Activated naive CD8-positive, alpha-beta T cell treated with anti-CD3 and anti-CD28 coated beads for 36 hours (primary cell): ENCODE measurements around the gene DNHD1. TPM values are rescaled to one million over a fixed set of nuclear protein-coding genes. Genes with fewer than 3 reads are reported as not detected.
A peak's percentile ranks its signal among the peaks of the same experiment; 100 is the strongest.
"Not testable (repeated sequence)": the region's sequence is repeated elsewhere in the genome, so short reads cannot be mapped to it uniquely, and the experiment has no call there.

ENCODE experiments used
- DNase-seq: peaks from one replicate; pipeline ENCODE4 v3.0.0; 2021
- H3K27ac Mint-ChIP-seq: one replicate; pipeline ENCODE4 v1.8.0; 2022; ENCODE audit warnings: mild to moderate bottlenecking, moderate library complexity, mixed read lengths
- H3K27me3 Mint-ChIP-seq: one replicate; pipeline ENCODE4 v1.8.0; 2022; ENCODE audit warnings: mild to moderate bottlenecking, mixed read lengths
- H3K36me3 Mint-ChIP-seq: one replicate; pipeline ENCODE4 v1.8.0; 2021; ENCODE audit warnings: mild to moderate bottlenecking, mixed read lengths
- H3K4me1 Mint-ChIP-seq: one replicate; pipeline ENCODE4 v1.8.0; 2021; ENCODE audit warnings: mixed read lengths
- H3K4me3 Mint-ChIP-seq: one replicate; pipeline ENCODE4 v1.8.0; 2022; ENCODE audit warnings: mild to moderate bottlenecking, moderate library complexity, mixed read lengths
- H3K9me3 Mint-ChIP-seq: one replicate; pipeline ENCODE4 v1.8.0; 2022; ENCODE audit warnings: mixed read lengths
- total RNA-seq, 2 experiments: library from RNA; stranded (reverse); gene quantifications; one replicate each; pipeline ENCODE4 v1.2.3, GENCODE V29; 2021

The DNHD1 gene
- total RNA-seq, 2 experiments from 2014 or later = 11.6 to 11.7 TPM

DNA sequence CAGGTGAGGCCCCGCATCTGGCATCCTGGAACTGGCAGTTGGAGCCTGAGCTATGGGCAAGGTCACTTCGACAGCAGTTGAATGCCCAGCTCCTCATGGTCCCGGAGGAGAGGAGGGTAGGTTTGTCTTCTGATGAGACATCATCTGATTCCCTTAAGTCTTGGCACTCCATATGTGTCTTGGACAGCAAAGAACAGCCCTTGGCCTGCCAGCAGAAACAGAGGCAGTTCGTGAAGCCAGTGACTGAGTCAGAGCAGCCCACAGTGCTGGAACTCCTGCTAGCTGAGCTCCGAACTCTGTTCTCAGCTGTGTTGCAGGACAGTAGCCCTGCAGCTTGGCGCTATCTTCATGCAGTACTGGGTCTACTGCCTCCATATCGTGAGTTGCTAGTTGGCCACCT, 1.0 kb downstream of the DNHD1 start:
- peaks cover 19% of the 10 kb centered on the region for H3K36me3 Mint-ChIP-seq
- no peaks in the 10 kb centered on the region for H3K27me3 Mint-ChIP-seq
- no peak overlapping the region for H3K4me3 Mint-ChIP-seq
- H3K4me1 Mint-ChIP-seq = peaks cover 11% of the 10 kb centered on the region
- DNase-seq = no peak
- no peaks in the 10 kb centered on the region for H3K9me3 Mint-ChIP-seq
- no peak overlapping the region for H3K27ac Mint-ChIP-seq

DNA sequence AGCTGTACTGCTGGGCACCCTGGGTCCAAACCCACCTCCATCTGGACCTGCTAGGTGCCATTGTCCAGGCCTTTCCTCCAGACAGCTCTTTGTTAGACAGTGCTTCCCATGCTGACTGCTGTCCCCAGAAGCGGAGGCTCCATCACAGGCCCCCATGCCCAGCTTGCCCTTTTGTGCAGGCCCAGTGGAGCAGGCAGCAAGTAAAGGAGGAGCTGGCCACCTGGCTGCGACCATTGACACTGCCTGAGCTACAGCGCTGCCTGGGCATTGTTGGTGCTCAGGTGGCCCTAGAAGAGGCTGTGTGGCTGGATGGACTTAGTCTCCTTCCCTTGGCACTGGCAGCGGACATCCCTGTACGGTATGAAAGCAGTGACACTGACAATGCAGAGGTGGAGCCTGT, 1.5 kb downstream of the DNHD1 start:
- peaks cover 8% of the 10 kb centered on the region for H3K4me1 Mint-ChIP-seq
- no peaks in the 10 kb centered on the region for H3K27me3 Mint-ChIP-seq
- no peak for DNase-seq
- H3K9me3 Mint-ChIP-seq = no peaks in the 10 kb centered on the region
- H3K36me3 Mint-ChIP-seq = peaks cover 19% of the 10 kb centered on the region
- no peak overlapping the region for H3K27ac Mint-ChIP-seq
- no peak overlapping the region for H3K4me3 Mint-ChIP-seq

DNA sequence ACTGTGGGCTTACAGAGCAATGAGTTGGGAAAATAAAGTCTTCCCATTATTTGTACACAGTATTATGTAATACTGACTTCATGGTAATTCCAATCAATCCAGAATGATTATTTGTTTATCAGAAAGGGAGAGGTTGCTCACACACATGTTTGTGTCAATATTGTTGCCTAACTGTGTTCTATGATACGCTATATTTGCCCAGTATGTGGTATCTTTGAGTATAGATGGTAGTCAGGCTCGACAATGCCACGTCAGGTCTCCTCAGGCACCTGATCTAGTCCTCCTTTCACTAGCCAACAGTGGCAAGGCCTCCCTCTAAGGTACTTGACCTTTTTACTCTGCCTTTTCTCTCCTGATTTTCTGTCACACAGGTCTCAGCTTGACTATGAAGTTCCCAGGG, 5.3 kb downstream of the DNHD1 start:
- H3K4me1 Mint-ChIP-seq = peaks cover 5% of the 10 kb centered on the region
- peaks cover 15% of the 10 kb centered on the region for H3K36me3 Mint-ChIP-seq
- no peaks in the 10 kb centered on the region for H3K27me3 Mint-ChIP-seq
- no peaks in the 10 kb centered on the region for H3K9me3 Mint-ChIP-seq
- H3K27ac Mint-ChIP-seq = no peak overlapping the region
- DNase-seq = no peak
- no peak overlapping the region for H3K4me3 Mint-ChIP-seq

DNA sequence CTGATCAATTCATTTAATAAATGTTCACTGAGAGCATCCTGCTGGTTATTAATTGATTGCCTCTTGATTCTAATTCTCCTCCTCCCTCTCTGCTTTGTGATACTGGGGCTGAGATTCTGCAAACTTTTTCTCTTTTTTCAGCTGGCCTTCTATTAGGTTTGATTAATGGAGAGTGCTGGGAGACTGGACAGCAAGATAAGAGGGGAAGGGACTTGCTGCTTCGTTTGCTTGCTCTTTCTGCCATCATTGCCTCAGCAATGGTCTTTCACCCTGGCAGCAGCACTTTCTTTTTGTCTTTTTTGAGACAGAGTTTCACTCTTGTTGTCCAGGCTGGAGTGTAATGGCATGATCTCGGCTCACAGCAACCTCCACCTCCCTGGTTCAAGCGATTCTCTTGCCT, 7.1 kb downstream of the DNHD1 start:
- H3K4me3 Mint-ChIP-seq = no peak overlapping the region
- DNase-seq = no peak
- H3K27ac Mint-ChIP-seq = no peak overlapping the region
- no peaks in the 10 kb centered on the region for H3K27me3 Mint-ChIP-seq
- H3K4me1 Mint-ChIP-seq = peaks cover 5% of the 10 kb centered on the region
- H3K36me3 Mint-ChIP-seq = peaks cover 12% of the 10 kb centered on the region
- H3K9me3 Mint-ChIP-seq = no peaks in the 10 kb centered on the region

DNA sequence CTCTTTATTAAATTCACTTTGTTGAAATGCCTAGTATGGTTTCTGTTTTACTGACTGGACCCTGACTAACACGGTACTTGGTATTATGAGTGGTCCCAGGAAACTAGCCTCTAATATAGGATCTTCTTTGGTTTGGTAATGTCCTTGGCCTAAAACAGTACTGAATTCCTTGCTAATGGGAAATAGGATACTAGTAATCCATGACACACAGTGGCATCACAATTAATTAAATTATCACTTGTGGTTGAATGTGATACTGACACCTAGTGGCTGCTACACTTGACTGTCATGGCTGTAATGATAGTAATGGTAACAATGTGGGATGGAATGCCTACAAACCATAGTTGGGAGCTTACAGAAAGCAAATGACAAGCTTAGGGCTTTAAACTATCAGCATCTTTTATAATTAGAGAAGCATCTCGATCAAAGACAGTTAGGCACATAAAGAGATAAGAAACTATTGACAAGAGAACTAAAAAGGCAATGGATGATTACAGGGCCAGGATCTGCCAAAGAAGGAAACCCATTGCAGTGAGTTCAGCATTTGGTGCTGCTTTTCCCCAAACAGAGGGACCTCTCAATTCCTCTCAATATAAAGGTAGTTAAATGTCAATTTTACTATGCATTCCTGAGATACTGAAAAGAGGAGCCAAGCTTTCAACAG, 8.6 kb downstream of the DNHD1 start:
- no peaks in the 10 kb centered on the region for H3K27me3 Mint-ChIP-seq
- no peaks in the 10 kb centered on the region for H3K9me3 Mint-ChIP-seq
- peaks cover 14% of the 10 kb centered on the region for H3K36me3 Mint-ChIP-seq
- no peak for DNase-seq
- H3K4me3 Mint-ChIP-seq = no peak overlapping the region
- H3K4me1 Mint-ChIP-seq = peaks cover 5% of the 10 kb centered on the region
- no peak overlapping the region for H3K27ac Mint-ChIP-seq

DNA sequence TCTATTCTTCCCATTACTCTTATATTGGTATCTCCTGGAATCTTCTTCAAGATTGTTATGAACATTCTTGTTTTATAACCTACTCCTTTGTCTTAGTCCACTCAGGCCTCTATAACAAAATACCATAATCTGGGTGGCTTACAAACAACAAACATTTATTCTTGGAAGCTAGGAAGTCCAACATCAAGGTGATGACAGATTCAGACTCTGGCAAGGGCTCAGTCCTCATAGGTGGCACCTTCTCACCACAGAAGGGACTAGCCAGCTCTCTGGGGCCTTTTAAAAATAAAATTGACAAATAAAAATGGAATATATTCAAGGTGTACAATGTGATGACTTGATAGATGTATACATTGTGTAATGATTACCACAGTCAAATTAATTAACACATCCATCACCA, 19.8 kb downstream of the DNHD1 start:
- Mint-ChIP-seq H3K27ac (no peak overlapping the region), H3K36me3 (peaks cover 43% of the 10 kb centered on the region), H3K4me1 (no peaks in the 10 kb centered on the region), H3K27me3 (no peaks in the 10 kb centered on the region), H3K9me3 (no peaks in the 10 kb centered on the region), H3K4me3 (no peak overlapping the region)
- DNase-seq = no peak

DNA sequence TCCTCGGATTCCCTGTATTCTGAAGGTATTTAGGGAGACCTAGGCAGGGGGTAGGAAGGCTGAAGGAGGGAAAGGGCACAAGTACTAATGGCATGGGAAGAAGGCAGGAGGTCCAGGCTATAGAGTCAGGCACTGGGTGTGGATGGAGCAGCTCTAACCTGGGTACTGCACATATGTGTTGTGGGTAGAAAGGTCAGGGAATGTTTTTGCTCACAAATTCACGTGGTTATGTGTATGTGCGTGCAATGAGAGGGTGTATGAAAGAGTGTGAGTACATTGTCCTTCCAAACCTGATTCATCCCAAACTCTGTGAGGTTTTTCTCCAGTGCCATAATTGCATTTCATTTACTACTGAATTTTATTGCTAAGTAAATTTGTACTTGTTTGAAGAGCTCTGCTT, 23.2 kb downstream of the DNHD1 start:
- H3K9me3 Mint-ChIP-seq = no peaks in the 10 kb centered on the region
- H3K4me1 Mint-ChIP-seq = peaks cover 25% of the 10 kb centered on the region
- H3K36me3 Mint-ChIP-seq = peaks cover 41% of the 10 kb centered on the region
- H3K27ac Mint-ChIP-seq = no peak overlapping the region
- H3K4me3 Mint-ChIP-seq = no peak overlapping the region
- H3K27me3 Mint-ChIP-seq = no peaks in the 10 kb centered on the region
- DNase-seq = no peak

DNA sequence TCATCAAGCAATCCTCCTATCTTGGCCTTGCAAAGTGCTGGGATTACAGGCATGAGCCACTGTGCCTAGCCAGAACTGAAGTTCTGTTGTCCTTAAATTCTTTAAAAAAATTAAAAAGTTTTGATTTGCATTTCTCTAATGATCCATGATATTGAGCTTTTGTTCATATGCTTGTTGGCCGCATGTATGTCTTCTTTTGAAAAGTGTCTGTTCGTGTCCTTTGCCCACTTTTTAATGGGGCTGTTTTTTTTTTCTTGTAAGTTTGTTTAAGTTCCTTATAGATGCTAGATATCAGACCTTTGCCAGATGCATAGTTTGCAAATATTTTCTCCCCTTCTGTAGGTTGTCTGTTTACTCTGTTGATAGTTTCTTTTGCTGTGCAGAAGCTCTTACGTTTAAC, 24.9 kb downstream of the DNHD1 start:
- not testable (repeated sequence) for H3K9me3 Mint-ChIP-seq, DNase-seq, H3K4me3 Mint-ChIP-seq, H3K27me3 Mint-ChIP-seq, H3K27ac Mint-ChIP-seq
- peaks cover 36% of the 10 kb centered on the region for H3K36me3 Mint-ChIP-seq
- peaks cover 38% of the 10 kb centered on the region for H3K4me1 Mint-ChIP-seq

DNA sequence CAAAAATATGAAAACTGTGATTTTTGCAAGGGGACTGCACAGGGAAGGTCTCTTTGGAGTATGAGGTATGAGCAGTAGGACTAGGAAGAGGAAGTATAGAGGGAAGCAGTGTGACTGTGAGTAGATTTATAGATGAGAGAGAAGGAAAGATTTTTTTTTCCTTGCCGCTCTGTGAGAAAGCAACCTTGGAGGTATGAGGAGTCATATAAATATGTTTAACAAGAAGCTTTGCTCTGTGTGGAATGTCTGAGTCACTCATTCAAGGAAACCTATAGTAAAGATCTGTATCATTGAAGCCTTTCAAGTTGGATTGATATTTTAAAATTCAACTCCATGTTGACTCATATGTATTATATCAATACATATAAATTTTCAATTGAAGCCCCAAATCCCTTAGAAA, 26.2 kb downstream of the DNHD1 start:
- Mint-ChIP-seq H3K9me3 (no peaks in the 10 kb centered on the region), H3K27me3 (no peaks in the 10 kb centered on the region), H3K36me3 (peaks cover 39% of the 10 kb centered on the region), H3K27ac (peak overlapping the region; percentile 2), H3K4me1 (peaks cover 46% of the 10 kb centered on the region), H3K4me3 (no peak overlapping the region)
- no peak for DNase-seq

DNA sequence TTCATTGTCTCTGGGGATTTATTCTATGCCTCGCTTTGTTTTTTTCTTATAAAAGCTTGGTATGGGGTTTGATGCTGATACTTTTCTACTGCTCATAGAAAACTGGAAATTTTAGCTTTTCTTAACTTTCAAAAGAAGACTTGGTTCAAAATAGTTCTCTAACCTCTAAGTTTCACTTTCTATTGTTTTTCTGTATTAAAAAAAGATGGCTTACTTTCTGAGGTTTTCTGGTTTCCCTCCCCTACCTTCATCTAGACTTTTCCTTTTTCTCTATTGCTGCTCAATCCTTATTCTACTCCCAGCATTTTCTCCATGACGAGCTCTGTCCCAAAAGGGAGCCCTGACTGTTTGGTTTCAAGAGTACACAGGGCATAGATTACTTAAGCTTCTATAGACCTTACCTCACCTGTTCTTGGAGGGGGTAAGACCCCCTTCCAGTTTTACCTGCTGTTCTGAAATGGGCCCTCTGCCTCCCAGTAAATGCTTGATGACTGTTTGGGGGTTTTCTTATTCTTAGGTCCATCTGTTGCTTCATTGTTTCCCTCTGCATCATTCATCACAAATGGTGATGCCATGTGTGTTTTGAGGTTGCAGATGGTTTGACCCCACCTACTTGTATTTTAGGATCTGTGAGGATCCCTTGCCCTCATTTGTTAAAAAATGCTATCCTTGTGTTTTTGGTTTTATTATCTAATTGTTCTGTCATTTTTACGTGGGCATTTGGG, 29.5 kb downstream of the DNHD1 start:
- peak; percentile 11 for DNase-seq
- H3K27ac Mint-ChIP-seq = peak overlapping the region; percentile 85
- H3K9me3 Mint-ChIP-seq = no peaks in the 10 kb centered on the region
- H3K4me1 Mint-ChIP-seq = peaks cover 46% of the 10 kb centered on the region
- no peaks in the 10 kb centered on the region for H3K27me3 Mint-ChIP-seq
- peaks cover 29% of the 10 kb centered on the region for H3K36me3 Mint-ChIP-seq
- H3K4me3 Mint-ChIP-seq = peak overlapping the region; percentile 73

DNA sequence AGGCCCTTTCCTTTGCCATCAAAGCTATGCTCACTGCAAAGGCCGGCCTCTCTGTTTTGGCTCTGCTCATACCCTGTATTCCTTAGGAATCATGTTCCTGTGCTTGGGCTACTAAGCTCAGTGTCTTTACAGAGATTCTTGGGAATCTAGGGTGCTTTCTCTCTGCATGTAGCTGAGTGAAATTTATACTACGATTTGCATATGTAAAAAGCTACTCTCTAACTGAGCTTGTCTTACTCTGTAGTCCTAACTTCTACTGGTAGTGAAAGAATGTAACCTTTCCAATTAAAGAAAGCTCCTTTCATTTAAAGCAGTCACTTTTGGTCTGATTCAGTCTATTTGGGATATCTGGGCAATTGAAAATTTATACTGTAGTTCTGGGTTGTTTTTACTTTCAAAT, 32.2 kb downstream of the DNHD1 start:
- no peak for DNase-seq
- Mint-ChIP-seq H3K4me1 (peaks cover 31% of the 10 kb centered on the region), H3K9me3 (no peaks in the 10 kb centered on the region), H3K27ac (no peak overlapping the region), H3K36me3 (peaks cover 21% of the 10 kb centered on the region), H3K4me3 (no peak overlapping the region), H3K27me3 (no peaks in the 10 kb centered on the region)

DNA sequence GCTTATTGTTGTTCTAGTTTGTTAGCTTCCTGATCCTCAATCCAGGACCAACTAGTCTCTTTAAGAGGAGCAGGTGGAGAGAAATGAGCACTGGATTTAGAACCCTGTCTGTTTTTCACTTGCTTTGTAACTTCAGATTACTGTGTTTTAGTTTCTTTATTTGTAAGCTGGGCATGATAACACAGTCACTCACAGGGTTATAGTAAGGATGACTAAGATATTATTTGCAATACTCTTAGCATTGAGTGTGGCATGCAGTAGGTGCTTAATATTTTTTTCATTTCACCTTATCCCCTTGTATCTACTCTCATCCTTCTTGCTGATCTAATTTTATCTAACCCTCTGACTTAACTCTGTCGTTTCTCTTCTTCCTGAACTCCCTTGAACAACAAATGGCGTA, 33.8 kb downstream of the DNHD1 start:
- Mint-ChIP-seq H3K4me1 (peaks cover 19% of the 10 kb centered on the region), H3K9me3 (no peaks in the 10 kb centered on the region)

DNA sequence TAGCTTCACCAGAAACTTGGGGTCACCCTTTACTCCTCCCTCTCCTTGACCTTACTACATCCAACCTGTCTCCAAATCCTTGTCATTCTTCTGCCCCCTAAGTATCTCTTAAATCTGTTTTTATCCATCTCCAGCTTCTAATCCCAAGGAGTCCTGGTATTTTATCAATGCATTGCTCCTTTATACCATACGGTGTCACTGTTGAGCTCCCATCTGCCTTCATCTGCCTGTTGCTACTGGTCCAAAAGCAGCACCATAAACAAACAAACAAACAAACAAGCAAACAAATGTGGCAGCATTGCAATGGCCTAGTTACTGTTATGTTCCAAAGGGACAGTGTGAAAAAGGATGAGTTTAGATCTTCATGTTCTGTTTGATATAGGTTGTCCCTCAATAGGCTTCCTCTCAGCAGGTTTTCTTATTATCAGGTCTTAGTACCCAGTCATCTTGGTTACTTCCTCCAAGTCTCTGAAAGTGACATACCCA, 34.2 kb downstream of the DNHD1 start:
- H3K4me1 Mint-ChIP-seq = peaks cover 14% of the 10 kb centered on the region
- no peak overlapping the region for H3K4me3 Mint-ChIP-seq
- DNase-seq = no peak
- no peak overlapping the region for H3K27ac Mint-ChIP-seq
- no peaks in the 10 kb centered on the region for H3K27me3 Mint-ChIP-seq
- H3K9me3 Mint-ChIP-seq = no peaks in the 10 kb centered on the region
- H3K36me3 Mint-ChIP-seq = peaks cover 9% of the 10 kb centered on the region

More for the DNA sequence above, 33.8 kb downstream of the DNHD1 start:
- H3K4me3 Mint-ChIP-seq = no peak overlapping the region
- H3K36me3 Mint-ChIP-seq = peaks cover 14% of the 10 kb centered on the region
- H3K27me3 Mint-ChIP-seq = no peaks in the 10 kb centered on the region
- no peak overlapping the region for H3K27ac Mint-ChIP-seq
- no peak for DNase-seq

DNA sequence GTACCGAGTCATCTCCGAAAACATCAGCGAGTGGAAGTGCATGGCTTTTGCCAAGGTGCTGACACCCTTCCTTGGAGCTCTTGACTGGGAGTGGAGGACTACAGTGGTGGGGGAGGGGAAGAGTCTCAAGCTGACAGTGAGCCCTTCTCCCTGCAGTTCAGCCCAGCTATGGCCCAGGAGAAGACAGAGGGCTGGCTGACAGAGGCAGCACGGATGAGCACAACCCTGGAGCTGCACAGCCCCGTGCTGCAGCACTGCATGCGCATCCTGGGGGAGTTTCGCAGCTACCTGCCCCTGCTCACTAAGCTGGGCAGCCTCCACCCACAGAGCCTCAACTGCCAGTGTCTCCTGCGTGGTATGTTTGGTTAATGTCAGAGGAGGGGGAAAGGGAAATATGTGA, 41.4 kb downstream of the DNHD1 start:
- DNase-seq = no peak
- Mint-ChIP-seq H3K4me1 (peaks cover 10% of the 10 kb centered on the region), H3K9me3 (no peaks in the 10 kb centered on the region), H3K27ac (no peak overlapping the region), H3K27me3 (no peaks in the 10 kb centered on the region), H3K36me3 (peaks cover 4% of the 10 kb centered on the region), H3K4me3 (no peak overlapping the region)

DNA sequence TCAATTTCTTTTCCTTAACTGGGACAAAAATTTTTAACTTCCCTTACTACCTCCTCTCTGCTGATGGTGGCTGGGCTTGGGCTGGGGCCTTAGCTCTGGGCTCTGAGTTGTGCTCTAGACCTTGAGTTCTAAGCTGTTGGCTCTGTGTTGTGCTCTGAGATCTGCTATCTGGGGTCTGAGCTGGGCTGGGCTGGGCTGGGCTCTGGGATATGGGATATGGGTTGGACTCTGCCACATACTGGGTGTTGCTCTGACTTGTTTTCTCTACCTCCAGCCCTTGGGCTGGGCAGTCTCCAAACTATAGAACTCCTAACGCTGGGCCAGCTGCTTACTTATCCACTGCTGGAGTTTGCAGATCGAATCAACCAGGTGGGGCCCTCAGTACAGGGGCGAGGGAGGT, 41.9 kb downstream of the DNHD1 start:
- H3K4me1 Mint-ChIP-seq = peaks cover 10% of the 10 kb centered on the region
- no peak overlapping the region for H3K27ac Mint-ChIP-seq
- H3K4me3 Mint-ChIP-seq = no peak overlapping the region
- no peaks in the 10 kb centered on the region for H3K9me3 Mint-ChIP-seq
- peaks cover 4% of the 10 kb centered on the region for H3K36me3 Mint-ChIP-seq
- no peak for DNase-seq
- no peaks in the 10 kb centered on the region for H3K27me3 Mint-ChIP-seq

DNA sequence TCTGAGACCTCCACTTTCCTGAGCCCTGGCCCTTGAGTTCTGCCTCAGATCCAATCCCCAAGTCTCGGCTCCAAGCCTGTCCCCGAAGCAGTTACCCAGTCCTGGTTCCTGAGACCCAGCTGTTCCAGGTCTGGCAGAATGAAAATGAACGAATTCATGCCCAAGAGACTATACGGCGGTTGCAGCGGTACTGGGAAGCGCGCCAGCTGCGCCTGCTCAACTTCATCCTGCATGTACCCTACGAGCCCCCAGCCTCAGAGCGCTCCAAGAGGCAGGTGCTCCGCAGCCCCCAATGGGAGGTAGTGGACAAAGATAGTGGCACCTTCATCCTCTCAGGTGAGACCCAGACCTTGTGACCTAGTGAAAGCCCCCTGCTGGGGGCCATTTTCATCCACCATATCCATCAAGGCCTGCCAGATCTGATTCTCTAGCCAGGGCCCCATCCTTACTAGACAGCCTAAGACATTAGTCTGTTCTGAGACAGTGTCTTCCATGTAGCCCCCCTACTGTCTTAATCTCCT, 42.7 kb downstream of the DNHD1 start:
- no peak for DNase-seq
- Mint-ChIP-seq H3K4me3 (no peak overlapping the region), H3K36me3 (peaks cover 4% of the 10 kb centered on the region), H3K27me3 (no peaks in the 10 kb centered on the region), H3K27ac (no peak overlapping the region), H3K9me3 (no peaks in the 10 kb centered on the region), H3K4me1 (peaks cover 10% of the 10 kb centered on the region)
